H1 (cell line): ENCODE results near the gene INHA. TPM values are rescaled to one million over a fixed set of nuclear protein-coding genes. Genes with fewer than 3 reads are reported as not detected.

Experiments
- FOSL1 ChIP-seq: IDR thresholded peaks from 2 replicates; pipeline ENCODE4 v1.6.1; 2011; ENCODE audit warnings: mild to moderate bottlenecking, low read depth, low read length, moderate library complexity; ENCODE audit not compliant: insufficient read depth
- POLR2AphosphoS5 ChIP-seq: IDR thresholded peaks from 2 replicates; pipeline ENCODE4 v1.6.1; 2011; ENCODE audit warnings: low read depth, low read length
- ZNF274 ChIP-seq: IDR thresholded peaks from 2 replicates; pipeline ENCODE4 v1.7.0; 2012; ENCODE audit warnings: low read length, borderline replicate concordance; ENCODE audit errors: extremely low read depth
- polyA plus RNA-seq, 7 experiments: library from polyadenylated mRNA; depleted of rRNA in 3 of 7; stranded (reverse) in 5 of 7; unstranded in 2 of 7; fragments of >200 nt in 5 of 7; fragments of 200-250 nt in 2 of 7; gene quantifications; 1 replicate in 5 of 7; 2 replicates in 1 of 7; 4 replicates in 1 of 7; pipeline versions ENCODE4 v1.2.1 to v1.2.3, GENCODE V29; 2011 to 2013; ENCODE audit warnings: missing spikeins in 2 of 7, mixed read lengths in 2 of 7
- total RNA-seq: library from RNA; stranded (reverse); fragmentation: NEBNext Ultra II Directional; extraction: Animal tissue kit (Norgen Biotek cat#: 25700); gene quantifications from 2 replicates; pipeline ENCODE4 v1.2.1, GENCODE V29; 2021

INHA gene
- total and polyA plus RNA-seq, 2 of the 8 experiments (the other 6 are each of a cell fraction or from before 2014, with no cell fraction given), result 0.65 to 2.7 TPM

- TF ChIP-seq ZNF274, result no peak
- no peak for TF ChIP-seq POLR2AphosphoS5
- no peak for TF ChIP-seq FOSL1
These were observed 33.6 kb upstream of the INHA start (continued) for GRCh38 chr2:219538504-219538951.
